NAMALWA (cell line): Measurements from ENCODE around the gene APOL3.
A peak's percentile ranks its signal among the peaks of the same experiment; 100 is the strongest.
"Not testable (repeated sequence)": the region's sequence is repeated elsewhere in the genome, so short reads cannot be mapped to it uniquely, and the experiment has no call there.

ENCODE experiments used
- DNase-seq: peaks from one replicate; pipeline ENCODE4 v3.0.0-alpha.2; 2015; ENCODE audit warnings: low spot score

APOL3 gene

DNA sequence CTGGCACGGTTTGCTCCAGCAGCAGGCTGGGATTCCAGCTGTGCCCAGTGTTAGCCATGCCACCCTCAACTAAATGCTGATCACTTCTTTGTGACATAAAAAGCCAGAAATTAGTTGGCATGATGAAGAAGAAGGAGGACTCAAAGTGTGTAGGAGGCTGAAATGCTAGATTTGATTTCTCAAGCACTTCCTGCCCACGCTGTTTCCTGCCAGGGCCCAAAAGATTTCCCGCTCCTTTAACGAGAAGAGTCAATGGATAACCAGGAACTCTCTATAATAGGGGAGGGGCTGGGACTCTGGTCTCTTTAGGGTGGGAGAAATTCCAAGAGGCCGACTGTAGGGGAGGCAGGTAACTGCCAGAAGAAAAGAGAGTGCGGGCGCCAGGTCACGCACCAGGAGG is 26.4 kb downstream of the APOL3 start:
- no peak for DNase-seq

DNA sequence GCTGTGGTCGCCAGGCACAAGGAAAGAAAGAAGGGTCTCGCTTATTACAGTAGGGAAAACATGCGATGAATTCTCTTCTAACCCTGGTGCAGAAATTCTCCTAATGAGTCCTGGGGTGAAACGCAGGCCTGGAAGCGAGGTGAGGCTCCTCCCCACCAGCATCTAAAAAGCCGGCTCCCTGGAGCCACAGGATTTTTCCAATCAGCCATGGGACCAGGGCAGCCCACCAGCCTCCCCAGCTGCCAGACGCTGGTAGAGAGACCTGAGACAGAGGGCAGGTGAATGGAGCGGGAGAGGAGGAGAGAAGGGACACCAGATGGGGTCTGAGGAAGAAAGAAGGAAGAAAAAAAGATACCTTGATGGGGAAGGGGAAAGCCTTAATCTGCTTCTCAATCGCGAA is 28.6 kb downstream of the APOL3 start:
- no peak for DNase-seq

GRCh38 chr22:36129486-36130388 is 30.8 kb downstream of the APOL3 start:
- no peak for DNase-seq

DNA sequence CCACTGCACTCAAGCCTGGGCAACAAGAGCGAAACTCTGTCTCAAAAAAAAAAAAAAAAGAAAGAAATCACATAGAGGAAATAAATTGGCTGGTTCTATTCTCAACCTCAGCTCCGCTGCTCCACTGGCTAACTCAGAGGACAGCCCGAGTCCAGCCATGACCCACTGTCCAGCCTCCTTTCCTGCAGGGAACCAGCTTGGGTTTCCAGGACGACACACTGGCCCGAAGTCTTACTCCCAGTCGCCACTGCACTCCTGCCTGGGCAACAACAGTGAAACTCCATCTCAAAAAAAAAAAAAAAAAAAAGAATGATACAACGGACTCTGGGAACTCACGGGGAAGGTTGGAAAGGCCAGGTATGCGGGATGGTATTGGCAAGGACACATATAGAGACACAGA is 31.5 kb downstream of the APOL3 start:
- DNase-seq, result no peak

DNA sequence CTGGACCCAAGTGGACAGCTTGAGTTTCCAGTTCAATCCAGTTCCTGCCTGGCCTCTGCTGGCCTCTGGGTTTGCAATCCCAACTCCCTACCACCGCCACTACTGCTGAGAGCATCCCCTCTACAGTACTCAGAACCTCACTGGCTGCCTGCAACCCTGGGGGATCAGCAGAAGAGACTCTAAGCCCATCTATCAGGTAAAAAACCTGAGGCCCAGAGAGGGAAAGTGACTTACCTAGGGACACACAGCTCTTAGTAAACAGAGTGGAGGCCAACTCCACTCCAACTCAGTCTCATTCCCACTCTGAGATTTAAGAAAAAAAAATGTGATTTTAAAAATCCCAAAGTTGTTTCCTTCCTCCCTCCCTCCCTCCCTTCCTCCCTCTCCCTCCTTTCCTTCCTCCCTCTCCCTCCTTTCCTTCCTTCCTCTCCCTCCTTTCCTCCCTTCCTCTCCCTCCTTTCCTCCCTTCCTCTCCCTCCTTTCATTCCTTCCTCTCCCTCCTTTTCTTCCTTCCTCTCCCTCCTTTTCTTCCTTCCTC is 34.5 kb downstream of the APOL3 start:
- no peak for DNase-seq

- DNase-seq, result no peak
These were observed 35.1 kb downstream of the APOL3 start for GRCh38 chr22:36125434-36125833.

DNA sequence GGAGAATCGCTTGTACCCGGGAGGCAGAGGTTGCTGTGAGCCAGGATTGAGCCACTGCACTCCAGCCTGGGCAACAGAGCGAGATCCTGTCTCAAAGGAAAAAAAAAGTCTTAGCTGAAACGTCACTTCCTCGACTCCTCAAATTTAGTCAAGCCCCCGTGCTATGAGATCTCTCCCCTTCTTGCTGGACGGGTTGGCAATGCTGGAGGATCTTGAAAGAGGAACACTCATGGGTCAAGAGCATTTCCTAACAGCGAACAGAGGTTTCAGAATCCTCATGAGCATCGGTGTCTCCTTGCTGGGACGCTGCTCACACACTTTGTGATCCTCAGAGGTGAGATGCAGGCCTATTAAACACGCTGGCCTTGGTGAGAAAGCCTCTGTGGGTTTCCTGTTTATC is 35.9 kb downstream of the APOL3 start:
- no peak for DNase-seq

GRCh38 chr22:36123673-36124630 is 36.6 kb downstream of the APOL3 start:
- DNase-seq, result peak; percentile 95

- not testable (repeated sequence) for DNase-seq
These were observed 39.8 kb downstream of the APOL3 start for GRCh38 chr22:36120621-36121351.

GRCh38 chr22:36117053-36117554 is 43.5 kb downstream of the APOL3 start:
- DNase-seq, result no peak

DNA sequence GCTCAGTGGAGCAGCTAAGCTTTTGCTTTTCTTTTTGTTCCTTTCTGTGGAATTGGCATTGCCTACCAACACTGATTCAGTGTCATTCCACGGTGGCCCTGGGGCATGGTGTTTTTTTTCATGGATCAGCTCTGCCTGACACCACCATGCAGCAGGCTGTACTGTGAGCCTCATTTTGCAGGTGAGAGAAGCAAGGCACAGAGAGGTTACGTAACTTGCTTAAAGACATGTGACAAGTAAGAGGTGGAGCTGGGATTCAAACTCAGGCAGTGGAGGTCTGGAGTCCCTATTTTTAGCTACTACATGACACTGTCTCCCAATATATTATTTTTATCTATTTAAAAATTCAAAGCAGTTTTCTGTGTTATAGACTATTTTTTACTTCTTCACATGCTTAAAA is 44.4 kb downstream of the APOL3 start:
- no peak for DNase-seq

- DNase-seq, result no peak
These were observed 47.4 kb downstream of the APOL3 start for GRCh38 chr22:36113121-36113520.

DNA sequence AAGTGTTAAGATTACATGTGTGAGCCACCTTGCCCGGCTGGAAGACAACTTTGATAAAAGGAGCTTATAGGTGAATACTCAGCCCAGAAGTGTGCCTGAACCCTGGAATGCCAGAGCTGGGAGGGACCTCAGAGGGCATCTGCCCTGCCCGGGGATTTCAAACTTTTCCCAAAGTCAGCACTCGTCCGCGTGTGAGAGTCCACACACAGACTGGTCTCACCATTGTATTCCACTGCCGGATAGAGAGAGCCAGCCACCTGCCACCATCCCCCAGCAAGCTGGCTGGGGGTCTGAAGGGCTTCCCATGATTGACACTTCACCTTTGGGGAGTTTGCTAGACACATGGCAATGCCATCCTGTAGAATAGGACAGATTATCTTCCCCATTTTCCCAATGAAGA is 49.2 kb downstream of the APOL3 start:
- no peak for DNase-seq

DNA sequence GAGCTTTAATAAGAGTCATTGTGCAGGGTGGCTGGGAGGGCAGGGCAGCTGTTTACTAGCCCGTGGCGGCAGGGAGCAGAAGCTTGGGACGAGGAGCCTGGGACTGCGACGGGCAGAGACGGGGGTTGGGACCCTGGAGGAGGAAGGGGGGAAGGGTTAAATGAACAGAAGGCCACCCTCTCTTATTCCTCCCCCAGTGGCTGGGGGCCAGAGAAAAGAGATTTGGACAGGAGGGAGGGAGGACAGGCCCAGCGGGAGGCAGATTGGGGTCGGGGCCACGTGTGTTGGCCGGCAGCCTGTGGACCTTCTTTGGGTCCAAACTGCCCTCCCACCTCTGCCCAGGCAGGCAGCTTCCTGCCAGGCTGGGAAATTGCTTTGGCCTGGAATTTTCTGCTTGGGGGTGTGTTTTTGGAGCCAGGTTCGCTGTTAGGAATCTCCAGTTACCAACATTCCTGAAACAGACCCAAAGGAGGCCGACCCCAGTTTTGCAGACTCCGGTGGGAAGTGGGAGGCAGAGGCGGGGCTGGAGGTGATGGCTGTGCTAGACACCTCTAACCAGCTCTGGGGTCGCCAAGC is 50.2 kb downstream of the APOL3 start:
- no peak for DNase-seq

- DNase-seq, result no peak
These were observed 53.1 kb downstream of the APOL3 start for GRCh38 chr22:36107436-36107835.

GRCh38 chr22:36106910-36107309 is 53.6 kb downstream of the APOL3 start:
- DNase-seq, result no peak

- DNase-seq, result no peak
These were observed 55.6 kb downstream of the APOL3 start for GRCh38 chr22:36104988-36105387.

GRCh38 chr22:36104435-36104834 is 56.1 kb downstream of the APOL3 start:
- DNase-seq, result no peak

DNA sequence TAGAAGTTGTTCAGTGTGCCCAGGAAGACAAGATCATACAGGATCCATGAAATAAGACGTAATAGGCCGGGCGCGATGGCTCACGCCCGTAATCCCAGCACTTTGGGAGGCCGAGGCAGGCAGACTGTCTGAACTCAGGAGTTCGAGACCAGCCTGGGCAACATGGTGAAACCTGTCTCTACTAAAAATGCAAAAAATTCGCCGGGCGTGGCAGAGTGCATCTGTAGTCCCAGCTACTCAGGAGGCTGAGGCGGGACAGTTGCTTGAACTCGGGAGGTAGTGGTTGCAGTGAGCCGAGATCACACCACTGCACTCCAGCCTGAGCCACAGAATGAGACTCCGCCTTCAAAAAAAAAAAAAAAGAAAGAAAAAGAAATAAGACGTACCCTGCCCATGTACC is 56.7 kb downstream of the APOL3 start:
- no peak for DNase-seq

GRCh38 chr22:36102995-36103394 is 57.6 kb downstream of the APOL3 start:
- no peak for DNase-seq

DNA sequence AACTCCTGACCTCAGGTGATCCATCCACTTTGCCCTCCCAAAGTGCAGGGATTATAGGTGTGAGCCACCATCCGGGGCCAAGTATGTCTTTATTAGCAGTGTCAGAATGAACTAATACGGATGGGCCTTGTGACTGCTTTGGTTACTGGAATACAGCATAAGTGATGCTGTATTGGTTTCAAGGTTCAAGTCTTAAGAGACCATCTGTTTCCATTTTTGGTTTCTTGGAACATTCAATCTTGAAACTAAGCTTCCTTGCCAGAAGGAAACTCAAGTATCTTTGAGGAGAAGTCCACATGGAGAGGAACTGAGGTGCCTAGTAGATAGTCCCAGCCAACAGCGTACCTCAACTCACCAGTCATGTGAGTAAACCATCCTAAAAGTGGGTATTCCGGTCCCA is 58.8 kb downstream of the APOL3 start:
- DNase-seq, result no peak
